NCI-H146 treated with DMSO at 0.1 percent for 48 hours (cell line): Measurements from ENCODE around the gene SETD1A.

Source experiments
- DNase-seq: peaks from one replicate; lab custom pipeline; 2025; ENCODE audit not compliant: unreplicated experiment; lab: John Stamatoyannopoulos, UW

SETD1A gene

DNA sequence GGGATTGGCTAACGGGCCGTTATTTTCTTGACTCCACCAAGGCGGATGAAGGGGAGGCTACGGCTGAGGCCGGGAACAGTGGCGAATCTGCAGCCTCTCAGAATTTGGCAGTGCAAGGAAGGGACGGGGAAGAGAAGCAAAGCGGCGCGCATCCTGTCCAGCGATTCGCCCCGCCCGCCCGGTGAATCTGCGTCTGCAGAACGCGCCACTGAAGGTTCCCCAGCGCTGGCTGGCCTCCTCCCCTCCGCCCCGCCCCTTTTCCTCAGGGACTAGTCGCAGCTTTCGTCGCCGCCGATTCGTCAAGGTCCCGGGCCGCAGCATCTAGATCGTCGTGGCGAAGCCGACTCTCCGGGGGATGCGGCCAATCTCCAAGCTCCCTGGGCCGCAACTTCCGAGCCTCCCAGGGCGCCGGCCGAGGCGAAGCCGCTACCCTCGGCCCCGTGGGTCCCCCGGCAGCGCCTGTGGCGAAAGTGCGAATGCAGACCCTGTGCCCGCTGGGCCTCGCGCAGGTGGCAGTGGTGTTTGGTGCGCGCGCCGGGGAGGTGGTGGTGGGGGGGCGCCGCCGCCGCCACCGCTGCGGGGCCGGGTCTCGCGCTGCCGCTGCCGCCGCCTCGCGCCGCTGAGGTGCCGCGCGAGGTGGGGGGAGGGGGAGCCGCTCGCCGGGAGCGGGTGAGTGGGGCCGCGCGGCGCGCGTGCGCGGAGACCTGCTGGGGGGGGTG, at the start of gene SETD1A:
SETD1A (plus strand) TSS at position 299 of the 719 bp plus-strand sequence. CDS start 978 bp downstream, outside the sequence.
- peak; percentile 92 for DNase-seq

DNA sequence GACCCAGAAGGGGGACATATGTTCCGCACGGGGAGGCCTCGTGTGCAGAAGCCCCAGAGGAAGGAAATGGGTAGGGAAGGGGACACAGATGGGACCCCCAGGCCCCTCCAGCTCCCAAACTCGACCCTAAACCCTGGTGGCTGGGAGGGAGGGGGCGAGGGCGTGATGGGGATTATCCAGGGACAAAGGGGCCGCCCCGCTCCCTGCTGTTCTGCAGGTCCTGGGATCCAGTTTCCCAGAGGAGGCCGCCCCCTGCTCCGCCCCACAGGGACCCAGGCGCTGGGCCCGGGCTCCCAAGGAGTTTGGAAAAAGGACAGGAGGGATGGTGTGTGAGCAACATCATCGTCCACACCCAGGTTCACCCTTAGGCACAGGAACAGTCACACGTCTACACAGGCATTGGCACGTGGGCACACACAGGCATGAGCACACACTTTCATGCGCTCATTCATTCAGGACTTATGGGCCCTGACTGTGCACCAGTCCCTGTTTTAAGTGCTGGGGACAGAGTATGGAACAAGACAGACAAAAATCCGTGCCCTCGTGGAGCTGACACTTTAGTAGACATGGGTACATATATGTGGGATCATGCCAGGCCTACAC, 47.0 kb upstream of the SETD1A start:
- no peak for DNase-seq

DNA sequence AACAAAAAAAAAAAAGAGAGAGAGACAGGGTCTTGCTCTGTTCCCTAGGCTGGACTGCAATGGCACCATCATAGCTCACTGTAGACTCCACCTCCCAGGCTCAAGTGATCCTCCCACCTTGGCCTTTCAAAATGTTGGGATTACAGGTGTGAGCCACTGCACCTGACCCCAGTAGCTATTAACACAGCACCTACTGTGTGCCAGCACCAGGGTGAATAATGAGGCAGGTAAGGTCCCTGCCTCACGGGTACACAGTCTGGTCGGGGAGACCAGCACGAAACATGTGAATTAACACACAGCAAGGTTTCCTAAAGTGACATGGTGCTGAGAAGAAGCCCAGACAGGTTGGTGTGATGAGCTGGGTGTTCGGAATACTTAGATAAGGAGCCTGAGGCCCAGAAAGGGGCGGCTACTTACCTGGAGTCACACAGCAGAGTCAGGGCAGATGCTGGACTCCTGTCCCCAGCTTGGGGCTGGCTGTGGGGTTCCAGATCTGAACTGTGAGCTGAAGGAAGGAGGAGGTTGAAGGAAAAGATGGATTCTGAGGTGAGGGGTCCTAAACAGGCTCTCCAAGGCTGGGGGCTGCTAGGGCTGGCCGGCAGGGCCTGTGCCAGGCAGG, 44.7 kb upstream of the SETD1A start:
- DNase-seq, result no peak

DNA sequence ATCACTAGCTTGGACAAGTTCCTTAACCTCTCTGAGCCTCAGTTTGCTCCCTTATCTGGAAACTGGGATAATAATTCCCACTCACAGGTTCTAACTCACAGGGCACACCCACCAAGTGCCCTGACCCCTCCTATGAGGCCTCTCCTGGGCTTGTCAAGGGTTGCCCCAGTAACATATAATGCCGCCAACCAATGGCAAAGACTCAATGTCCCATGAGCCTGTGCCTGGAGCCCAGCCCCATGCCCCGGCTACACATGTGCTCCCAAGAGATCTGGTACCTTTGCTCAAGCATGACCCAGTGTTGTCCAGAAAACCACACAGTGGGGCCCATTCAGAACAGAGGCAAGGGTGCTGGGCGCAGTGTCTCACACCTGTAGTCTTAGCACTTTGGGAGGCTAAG, 42.7 kb upstream of the SETD1A start:
- no peak for DNase-seq

DNA sequence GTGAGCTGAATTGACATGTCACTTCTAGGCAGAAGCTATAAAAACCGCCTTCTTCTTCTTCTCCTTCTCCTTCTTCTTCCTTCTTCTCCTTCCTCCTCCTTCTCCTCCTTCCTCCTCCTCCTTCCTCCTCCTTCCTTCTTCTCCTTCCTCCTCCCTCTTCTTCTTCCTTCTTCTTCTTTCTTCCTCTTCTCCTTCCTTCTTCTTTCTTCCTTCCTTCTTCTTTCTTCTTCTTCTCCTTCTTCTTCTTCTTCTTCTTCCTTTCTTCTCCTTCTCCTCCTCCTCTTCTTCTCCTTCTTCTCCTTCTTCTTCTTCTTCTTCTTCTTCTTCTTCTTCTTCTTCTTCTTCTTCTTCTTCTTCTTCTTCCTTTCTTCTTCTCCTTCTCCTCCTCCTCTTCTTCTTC, 38.9 kb upstream of the SETD1A start:
- DNase-seq, result no peak

DNA sequence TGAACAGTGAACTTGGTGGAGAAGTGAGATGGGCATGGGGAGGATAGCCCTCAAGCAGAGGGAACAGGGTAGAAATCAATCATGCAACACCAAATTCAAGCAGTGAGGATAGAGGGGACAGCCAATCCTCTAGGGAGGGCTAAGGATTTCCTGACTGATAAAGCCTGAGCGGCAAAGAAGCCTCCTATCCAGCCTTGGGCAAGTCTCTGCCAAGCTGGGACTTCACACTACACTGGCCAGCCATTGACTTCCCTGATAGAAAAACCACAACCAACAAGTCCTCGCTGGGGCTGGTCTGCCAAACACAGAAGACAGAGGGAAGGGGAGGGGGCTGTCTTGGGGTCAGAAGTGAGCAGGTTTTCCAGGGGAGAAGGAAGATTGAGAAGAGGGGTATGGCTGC, 36.7 kb upstream of the SETD1A start:
- DNase-seq, result no peak

DNA sequence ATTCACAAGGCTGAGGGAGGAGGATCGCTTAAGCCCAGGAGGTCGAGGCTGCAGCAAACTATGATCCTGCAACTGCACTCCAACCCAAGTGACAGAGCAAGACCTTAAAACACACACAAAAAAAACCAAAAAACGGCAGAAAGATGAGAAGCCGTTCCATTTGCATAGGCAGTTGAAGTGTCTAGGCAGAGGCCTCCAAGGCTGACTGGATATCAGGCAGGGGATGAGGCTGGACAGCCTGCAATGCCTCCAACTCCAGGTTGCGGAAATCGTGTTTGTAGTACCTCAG, 36.2 kb upstream of the SETD1A start:
- no peak for DNase-seq

DNA sequence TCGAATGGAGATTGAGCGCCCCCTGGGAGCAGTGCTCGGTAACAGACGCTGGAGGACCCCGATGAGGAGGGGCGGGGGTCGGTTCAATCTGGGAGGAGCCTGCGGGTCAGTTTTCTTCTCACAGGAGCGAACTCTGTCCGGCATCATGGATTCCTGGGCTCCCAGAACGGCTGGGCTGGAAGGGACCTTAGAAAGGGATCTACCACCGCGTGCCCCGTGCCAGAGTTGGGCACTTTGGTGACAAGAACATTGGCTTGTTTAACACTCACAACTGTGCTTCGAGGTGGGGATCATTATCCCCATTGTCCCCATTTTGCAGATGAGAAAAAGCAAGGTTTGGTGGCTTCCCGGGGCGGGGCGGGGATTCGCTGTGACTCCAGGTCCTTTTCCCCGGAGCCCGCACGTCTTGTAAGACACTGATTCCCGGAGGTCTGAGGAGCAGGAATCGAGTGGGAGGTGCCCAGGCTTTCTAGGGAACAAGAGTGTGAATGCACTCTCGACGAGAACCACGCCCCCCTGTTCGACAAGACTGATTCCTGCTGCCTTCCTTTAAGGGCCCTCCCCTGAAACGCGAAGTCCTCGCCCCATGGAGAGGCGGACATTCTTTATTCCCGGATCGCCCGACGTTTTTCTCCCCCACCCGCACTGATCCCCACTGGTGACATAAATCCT, 35.7 kb upstream of the SETD1A start:
- DNase-seq, result peak; percentile 89

DNA sequence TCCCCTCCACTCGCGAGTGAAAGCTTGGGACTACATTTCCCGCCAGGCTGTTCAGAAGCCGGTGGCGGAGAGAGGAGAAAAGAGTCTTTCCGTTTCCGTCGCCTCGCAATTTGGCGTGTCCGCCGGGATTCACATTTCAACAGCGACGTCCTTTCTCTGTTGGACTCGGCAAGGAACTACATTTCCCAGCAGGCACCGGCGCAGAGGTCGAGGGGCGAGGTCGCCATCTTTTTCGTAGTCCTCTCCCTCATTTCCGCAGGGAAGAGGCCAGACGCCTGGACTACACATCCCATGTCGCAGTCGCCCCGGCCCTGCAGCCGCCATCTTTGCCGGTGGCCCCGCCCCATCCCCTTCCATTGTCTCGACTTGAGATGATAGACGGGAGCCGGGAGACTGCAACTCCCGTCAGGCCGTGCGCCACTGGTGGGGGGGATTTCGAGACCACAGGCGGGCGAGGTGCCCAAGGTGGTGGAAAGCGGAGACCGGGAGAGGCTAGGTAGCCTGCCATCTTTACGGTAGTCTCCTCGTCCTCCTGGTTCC, 35.1 kb upstream of the SETD1A start:
- peak; percentile 100 for DNase-seq

DNA sequence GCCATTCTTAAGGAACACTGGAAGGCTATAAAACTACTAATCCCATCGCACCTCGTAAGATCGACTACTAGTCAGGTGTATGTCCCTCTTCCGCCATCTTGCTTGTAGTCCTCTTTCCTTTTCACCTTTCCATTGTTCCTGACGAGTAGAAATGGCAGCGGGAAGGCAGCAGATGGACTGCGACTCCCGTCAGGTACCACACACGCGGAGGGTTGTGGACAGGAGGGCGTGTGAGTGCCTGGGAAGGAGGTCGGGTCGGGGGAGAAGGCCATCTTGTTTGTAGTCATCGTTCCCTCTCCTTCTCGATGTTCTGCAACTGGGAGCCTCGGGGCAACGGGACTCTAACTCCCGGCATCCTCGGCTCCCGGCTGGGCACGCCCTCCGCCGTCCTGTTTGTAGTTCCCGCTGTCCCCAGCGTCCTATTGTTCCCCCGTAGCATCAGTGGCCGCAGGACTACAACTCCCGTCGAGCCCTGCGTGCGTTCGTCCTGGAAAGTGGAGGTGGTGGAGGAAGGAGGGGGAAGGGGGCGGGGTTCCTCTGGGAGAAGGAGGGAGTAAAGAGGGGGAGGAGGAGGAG, 34.5 kb upstream of the SETD1A start:
- DNase-seq, result peak; percentile 100

DNA sequence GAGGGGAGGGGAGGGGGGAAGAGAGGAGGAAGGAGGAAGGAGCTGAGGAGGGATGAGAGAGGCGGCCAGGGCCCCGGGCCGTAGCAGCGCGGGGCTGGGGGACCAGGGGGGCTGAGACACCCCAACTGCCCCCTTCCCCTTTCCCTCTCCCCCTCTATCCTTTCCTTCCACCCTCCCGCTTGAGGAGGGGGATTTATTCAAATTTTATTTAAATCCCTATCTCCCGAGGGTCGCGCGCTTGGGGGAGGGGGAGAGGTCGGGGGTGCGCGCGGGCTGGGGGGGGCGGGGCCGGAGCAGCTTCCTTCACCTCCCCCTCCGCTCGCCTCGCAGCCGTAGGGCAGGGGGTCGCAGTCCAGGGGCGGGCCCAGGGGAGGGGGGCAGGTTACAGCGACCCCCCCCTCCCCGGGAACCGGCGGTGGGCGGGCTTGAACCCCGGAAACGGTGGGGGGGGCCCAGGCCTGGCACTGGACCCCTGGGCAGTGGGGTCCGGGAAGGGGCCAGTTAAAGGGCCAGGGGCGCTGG, 33.9 kb upstream of the SETD1A start, which contains the start of gene FBXL19:
FBXL19 (plus strand) TSS at position 19 of the 522 bp plus-strand sequence. CDS start 2,183 bp downstream, outside the sequence.
- DNase-seq, result no peak

DNA sequence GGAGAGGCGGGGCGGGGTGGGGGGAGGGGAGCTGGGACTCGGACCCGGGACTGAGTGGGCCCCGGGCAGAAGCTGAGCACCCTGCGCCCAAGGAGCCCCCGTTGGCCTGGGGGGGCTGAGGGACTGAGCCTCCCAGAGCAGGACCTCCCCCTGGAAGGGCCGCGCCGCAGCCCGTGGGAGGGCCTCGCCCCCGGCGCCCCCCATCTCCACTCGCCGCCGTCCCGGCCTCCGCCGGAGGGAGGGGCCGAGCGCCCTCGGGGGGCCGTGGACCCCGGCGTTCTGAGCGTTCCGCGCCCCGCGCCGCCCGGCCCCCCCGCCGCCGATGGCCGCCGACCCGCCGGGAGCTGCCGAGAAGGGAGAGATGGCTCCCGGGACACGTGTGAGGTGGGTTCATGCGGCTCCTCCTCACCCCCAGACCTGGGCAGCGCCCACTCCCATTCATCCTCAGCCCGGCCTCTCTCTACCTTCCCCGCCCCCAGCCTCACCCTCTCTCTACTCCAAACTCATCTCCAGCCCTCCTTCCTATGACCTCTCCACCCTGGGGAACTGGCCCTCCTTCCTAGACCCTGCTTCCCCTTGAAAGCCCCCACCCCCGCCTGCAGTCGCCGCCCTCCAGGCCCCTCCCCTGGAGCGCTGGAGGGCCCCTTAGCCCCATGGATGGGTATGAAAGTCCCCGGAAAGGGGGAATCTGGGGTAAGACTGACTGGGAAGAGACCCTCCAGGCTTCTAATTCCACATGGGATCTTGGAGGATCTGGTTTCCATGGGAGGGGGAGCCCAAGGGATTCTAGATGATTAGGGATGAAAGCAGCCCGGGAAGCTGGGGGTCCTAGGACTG, 33.3 kb upstream of the SETD1A start:
- peak; percentile 10 for DNase-seq

DNA sequence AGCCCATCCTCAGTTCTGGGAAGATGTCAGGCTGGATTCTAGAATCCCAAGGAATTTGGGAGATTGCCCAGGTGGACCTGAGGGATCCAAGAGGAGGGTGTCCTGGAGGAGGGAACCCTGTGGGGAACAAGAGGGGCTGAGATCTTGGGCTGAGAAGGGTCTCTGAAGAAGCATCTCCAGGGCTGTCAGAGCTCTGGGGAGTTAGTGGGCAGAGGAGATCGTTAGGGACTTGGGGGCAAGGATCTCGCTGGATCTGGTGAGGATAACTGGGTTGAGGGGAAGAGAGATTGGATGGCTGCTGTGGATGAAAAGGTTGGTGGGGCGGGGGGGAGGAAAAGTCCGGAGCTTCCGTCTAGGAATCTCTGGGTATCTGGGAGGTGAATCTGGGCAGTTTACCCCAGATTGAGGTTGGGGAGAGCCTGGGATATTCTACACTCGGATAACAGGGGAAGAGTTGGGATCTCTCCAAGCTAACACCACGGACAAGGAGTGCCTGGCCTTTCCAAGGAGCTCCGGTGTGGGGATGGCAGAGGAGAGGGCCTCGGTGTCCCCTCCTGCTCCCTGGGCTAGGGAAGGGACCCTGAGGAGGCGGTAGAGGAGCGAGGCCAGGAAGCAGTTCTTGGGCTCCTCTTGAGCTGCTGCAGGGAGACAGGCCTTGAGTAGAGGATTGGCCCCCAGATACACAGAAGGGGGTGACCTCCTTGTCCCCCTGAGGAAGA, 32.5 kb upstream of the SETD1A start:
- DNase-seq, result no peak

DNA sequence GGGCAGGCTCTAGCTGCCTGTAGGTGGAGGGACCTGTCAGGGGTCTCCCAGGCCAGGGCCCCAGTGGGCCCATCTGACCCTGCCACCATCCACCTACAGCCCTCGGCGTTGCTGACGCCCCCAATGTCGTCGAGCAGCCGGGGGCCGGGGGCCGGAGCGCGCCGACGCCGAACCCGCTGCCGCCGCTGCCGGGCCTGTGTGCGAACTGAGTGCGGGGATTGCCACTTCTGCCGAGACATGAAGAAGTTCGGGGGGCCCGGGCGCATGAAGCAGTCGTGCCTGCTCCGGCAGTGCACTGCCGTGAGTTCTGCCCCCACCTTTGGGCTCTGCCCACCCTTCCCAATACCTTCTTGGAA, 31.9 kb upstream of the SETD1A start:
- no peak for DNase-seq

DNA sequence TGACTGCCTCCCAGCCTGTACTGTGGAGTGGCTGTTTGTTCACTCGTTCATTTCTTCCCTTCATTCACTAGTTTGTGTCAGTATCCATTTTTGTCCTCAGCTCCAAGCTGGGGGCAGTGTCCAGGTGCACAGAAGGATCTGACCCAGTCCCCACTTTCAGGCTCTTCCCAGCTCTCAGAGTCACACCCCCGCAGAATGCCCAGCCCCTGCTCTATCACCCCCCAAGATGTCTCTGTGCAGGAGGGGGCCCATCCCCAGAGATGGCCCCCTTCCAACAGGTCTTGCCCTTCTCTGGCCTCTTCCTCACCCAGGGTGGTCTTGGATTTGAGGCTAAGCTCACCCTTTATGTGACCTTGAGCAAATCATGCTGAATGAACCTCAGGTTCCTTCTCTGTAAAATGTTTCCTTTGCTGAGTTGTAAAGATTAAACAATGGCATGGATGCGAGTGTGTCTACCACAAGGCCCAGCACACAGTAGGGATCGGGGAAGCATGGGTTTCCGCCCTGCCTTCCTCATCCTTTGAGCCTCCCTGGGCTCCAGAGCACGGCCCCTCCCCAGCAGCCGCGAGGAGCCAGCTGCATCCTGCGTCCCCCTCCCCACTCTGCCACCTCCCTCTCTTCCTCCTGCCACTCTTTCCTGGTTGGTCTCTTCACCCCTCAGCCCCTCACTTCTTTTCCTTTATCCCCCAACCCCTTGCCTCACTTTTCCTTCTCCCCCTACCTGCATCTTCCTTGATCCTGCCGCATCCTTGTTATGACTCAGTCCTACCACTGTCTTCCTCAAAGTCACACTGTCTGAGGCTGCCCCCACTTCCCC, 31.4 kb upstream of the SETD1A start:
- DNase-seq, result no peak

DNA sequence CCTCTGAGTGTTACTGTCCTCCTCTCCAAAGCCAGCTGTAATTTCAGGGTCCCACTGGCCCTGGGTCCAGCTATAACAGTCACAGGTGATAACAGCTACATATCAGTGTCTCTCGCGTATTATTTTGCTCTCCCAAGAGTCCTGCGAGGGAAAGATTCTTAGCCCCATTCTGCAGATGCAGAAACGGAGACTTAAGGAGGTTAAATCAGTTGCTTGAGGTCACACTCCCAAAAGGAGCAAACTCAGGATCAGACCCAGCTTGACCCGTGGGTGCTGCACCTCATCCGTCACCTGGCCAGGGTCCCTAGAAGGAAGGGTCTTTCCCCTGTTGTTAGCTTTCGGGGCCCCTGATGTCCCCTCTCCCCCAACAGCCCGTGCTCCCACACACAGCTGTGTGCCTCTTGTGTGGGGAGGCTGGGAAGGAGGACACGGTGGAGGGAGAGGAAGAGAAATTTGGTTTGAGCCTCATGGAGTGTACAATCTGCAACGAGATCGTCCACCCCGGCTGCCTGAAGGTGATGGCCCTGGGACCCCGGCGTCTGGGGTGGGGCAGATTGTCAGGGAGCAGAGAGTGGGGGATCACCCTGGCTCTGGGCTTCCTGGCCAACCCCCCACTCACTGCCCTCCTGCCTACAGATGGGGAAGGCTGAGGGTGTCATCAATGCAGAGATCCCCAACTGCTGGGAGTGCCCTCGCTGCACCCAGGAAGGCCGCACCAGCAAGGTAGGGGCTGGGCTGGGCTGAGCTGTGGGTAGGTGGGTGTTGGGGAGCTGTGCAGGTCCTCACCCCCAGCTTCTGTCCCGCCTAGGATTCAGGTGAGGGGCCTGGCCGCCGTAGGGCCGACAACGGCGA, 30.4 kb upstream of the SETD1A start:
- no peak for DNase-seq

DNA sequence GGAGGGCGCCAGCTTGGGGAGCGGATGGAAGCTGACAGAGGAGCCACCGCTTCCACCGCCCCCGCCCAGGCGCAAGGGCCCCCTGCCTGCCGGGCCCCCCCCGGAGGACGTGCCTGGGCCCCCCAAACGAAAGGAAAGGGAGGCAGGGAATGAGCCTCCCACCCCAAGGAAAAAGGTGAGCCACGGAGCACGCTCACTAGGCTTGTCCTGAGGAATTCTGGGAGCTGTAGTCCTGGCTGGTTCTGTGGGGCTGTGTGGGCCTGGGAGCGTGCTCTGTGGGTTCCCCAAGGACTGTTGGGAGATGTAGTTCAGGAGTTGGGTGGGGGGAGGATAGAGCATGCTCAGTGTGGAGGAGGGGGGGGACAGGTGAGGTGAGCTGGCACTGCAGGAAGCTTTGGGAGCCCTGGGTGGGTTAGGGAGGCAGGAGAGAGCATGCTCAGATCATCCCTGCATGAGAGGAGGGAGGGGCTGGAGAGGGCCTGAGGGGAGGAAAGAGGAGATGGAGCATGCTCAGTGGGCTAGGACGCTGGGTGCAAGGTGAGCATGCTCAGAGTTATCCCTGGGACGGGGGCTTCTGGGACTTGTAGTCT, 29.7 kb upstream of the SETD1A start:
- DNase-seq, result peak; percentile 66
